Peyer's patch (tissue), 4 donors: ENCODE measurements around the gene MAP3K6.
"Not testable (repeated sequence)": the region's sequence is repeated elsewhere in the genome, so short reads cannot be mapped to it uniquely, and the experiment has no call there.

Source experiments
- POLR2A ChIP-seq, 2 donors: fragments of 450-650 bp; IDR thresholded peaks; one replicate each; pipeline ENCODE4 v1.5.1; 2017; ENCODE audit warnings: antibody characterized with exemption in 2 of 2, mild to moderate bottlenecking in 2 of 2, moderate library complexity in 2 of 2
- TF ChIP-seq, protein P1 (sequence below), 6 experiments: fragments of 450-650 bp in 4 of 6; fragments of 200-600 bp in 2 of 6; sonication (generic) in 1 of 6; IDR thresholded peaks; one replicate each; pipeline ENCODE4 v1.5.1; 2017 to 2019; ENCODE audit warnings: antibody characterized with exemption in 6 of 6, mild to moderate bottlenecking in 3 of 6, moderate library complexity in 1 of 6

GRCh38 chr1:27405598-27406361, 39.0 kb upstream of the MAP3K6 start:
- TF ChIP-seq, protein P1, sequence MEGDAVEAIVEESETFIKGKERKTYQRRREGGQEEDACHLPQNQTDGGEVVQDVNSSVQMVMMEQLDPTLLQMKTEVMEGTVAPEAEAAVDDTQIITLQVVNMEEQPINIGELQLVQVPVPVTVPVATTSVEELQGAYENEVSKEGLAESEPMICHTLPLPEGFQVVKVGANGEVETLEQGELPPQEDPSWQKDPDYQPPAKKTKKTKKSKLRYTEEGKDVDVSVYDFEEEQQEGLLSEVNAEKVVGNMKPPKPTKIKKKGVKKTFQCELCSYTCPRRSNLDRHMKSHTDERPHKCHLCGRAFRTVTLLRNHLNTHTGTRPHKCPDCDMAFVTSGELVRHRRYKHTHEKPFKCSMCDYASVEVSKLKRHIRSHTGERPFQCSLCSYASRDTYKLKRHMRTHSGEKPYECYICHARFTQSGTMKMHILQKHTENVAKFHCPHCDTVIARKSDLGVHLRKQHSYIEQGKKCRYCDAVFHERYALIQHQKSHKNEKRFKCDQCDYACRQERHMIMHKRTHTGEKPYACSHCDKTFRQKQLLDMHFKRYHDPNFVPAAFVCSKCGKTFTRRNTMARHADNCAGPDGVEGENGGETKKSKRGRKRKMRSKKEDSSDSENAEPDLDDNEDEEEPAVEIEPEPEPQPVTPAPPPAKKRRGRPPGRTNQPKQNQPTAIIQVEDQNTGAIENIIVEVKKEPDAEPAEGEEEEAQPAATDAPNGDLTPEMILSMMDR (IDR thresholded peaks at IDR 0.05): not testable (repeated sequence)
- TF ChIP-seq POLR2A (IDR thresholded peaks at IDR 0.05): not testable (repeated sequence)
